GM18508 (cell line): Measurements from ENCODE around the gene PDIA4.

Experiments
- ATAC-seq: cut with Tn5 transposase; IDR thresholded peaks from one replicate; pipeline ENCODE4 v1.9.1; 2021; ENCODE audit warnings: moderate number of reproducible peaks; ENCODE audit not compliant: insufficient read depth, unreplicated experiment

The PDIA4 gene

GRCh38 chr7:148978091-148978490 lies 50.2 kb downstream of the PDIA4 start:
- no peak for ATAC-seq

- ATAC-seq = no peak
These were observed 52.4 kb downstream of the PDIA4 start for GRCh38 chr7:148975896-148976295.

- ATAC-seq = no peak
These were observed 55.0 kb downstream of the PDIA4 start for GRCh38 chr7:148973256-148973655.

GRCh38 chr7:148972375-148972774 lies 55.9 kb downstream of the PDIA4 start:
- ATAC-seq = no peak

GRCh38 chr7:148967602-148968001 lies 60.7 kb downstream of the PDIA4 start:
- no peak for ATAC-seq

- ATAC-seq = no peak
These were observed 61.3 kb downstream of the PDIA4 start for GRCh38 chr7:148967032-148967372.

- ATAC-seq = no peak
These were observed 63.6 kb downstream of the PDIA4 start for GRCh38 chr7:148964483-148965267.

GRCh38 chr7:148963583-148964482 lies 64.5 kb downstream of the PDIA4 start:
- no peak for ATAC-seq

- no peak for ATAC-seq
These were observed 65.3 kb downstream of the PDIA4 start for GRCh38 chr7:148962823-148963582.

- no peak for ATAC-seq
These were observed 65.9 kb downstream of the PDIA4 start for GRCh38 chr7:148962440-148962822.

GRCh38 chr7:148959726-148960125 lies 68.6 kb downstream of the PDIA4 start:
- no peak for ATAC-seq

GRCh38 chr7:148958061-148958460 lies 70.2 kb downstream of the PDIA4 start:
- no peak for ATAC-seq

GRCh38 chr7:148954766-148955165 lies 73.5 kb downstream of the PDIA4 start:
- ATAC-seq = no peak

- no peak for ATAC-seq
These were observed 74.6 kb downstream of the PDIA4 start for GRCh38 chr7:148953676-148954075.
